ENCODE data around the gene GPR137C. TPM values are rescaled to one million over a fixed set of nuclear protein-coding genes. Genes with fewer than 3 reads are reported as not detected.

Gene GPR137C
- total RNA-seq, 4 donors from 2014 or later: 1.1 to 10.9 TPM; not detected in 2

GRCh38 chr14:52545584-52546317 is 6.9 kb upstream of the GPR137C start:
- DNase-seq: no peak
- no peak for TF ChIP-seq POLR2A (IDR thresholded peaks at IDR 0.05)
- no peak for TF ChIP-seq CTCF (IDR thresholded peaks at IDR 0.05)
- no peaks in the 10 kb centered on the region for H3K4me1 ChIP-seq
- no peaks in the 10 kb centered on the region for H3K36me3 ChIP-seq
- H3K27ac ChIP-seq: no peak overlapping the region
- intact Hi-C loops (cut with DNase I; ENCODE audit: low total_unique reads): no loop called here
- H3K4me3 ChIP-seq: no peak overlapping the region
- no peaks in the 10 kb centered on the region for H3K9me3 ChIP-seq
- H3K27me3 ChIP-seq: no peaks in the 10 kb centered on the region

GRCh38 chr14:52546318-52546670 is 6.3 kb upstream of the GPR137C start:
- no peak for DNase-seq

GRCh38 chr14:52547027-52547426 is 5.6 kb upstream of the GPR137C start:
- no peak overlapping the region for H3K27ac ChIP-seq
- TF ChIP-seq POLR2A (IDR thresholded peaks at IDR 0.05): no peak
- TF ChIP-seq CTCF (IDR thresholded peaks at IDR 0.05): no peak
- H3K4me3 ChIP-seq: no peak overlapping the region
- H3K36me3 ChIP-seq: no peaks in the 10 kb centered on the region
- DNase-seq: no peak
- no peaks in the 10 kb centered on the region for H3K27me3 ChIP-seq
- no peaks in the 10 kb centered on the region for H3K4me1 ChIP-seq
- H3K9me3 ChIP-seq: no peaks in the 10 kb centered on the region
- intact Hi-C loops (cut with DNase I; ENCODE audit: low total_unique reads): no loop called here

More at GRCh38 chr14:52546318-52546670, 6.3 kb upstream of the GPR137C start:
- Histone ChIP-seq H3K27ac (no peak overlapping the region), H3K27me3 (no peaks in the 10 kb centered on the region), H3K4me3 (no peak overlapping the region), H3K9me3 (no peaks in the 10 kb centered on the region), H3K36me3 (no peaks in the 10 kb centered on the region), H3K4me1 (no peaks in the 10 kb centered on the region)
- TF ChIP-seq POLR2A (IDR thresholded peaks at IDR 0.05) (no peak), CTCF (IDR thresholded peaks at IDR 0.05) (no peak)
- intact Hi-C loops (cut with DNase I; ENCODE audit: low total_unique reads): no loop called here

GRCh38 chr14:52547526-52547925 is 5.1 kb upstream of the GPR137C start:
- no peaks in the 10 kb centered on the region for H3K4me1 ChIP-seq
- H3K27ac ChIP-seq: no peak overlapping the region
- intact Hi-C loops (cut with DNase I; ENCODE audit: low total_unique reads): no loop called here
- H3K36me3 ChIP-seq: no peaks in the 10 kb centered on the region
- no peaks in the 10 kb centered on the region for H3K27me3 ChIP-seq
- no peaks in the 10 kb centered on the region for H3K9me3 ChIP-seq
- TF ChIP-seq CTCF (IDR thresholded peaks at IDR 0.05) (no peak), POLR2A (IDR thresholded peaks at IDR 0.05) (no peak)
- no peak overlapping the region for H3K4me3 ChIP-seq
- DNase-seq: no peak

GRCh38 chr14:52550661-52551060 is 2.0 kb upstream of the GPR137C start:
- DNase-seq: no peak
- H3K4me1 ChIP-seq: no peaks in the 10 kb centered on the region
- H3K9me3 ChIP-seq: no peaks in the 10 kb centered on the region
- no peak overlapping the region for H3K27ac ChIP-seq
- no peaks in the 10 kb centered on the region for H3K36me3 ChIP-seq
- intact Hi-C loops (cut with DNase I; ENCODE audit: low total_unique reads): no loop called here
- no peak overlapping the region for H3K4me3 ChIP-seq
- no peaks in the 10 kb centered on the region for H3K27me3 ChIP-seq
- TF ChIP-seq CTCF (IDR thresholded peaks at IDR 0.05) (no peak), POLR2A (IDR thresholded peaks at IDR 0.05) (no peak)

All from uterus (tissue), 4 donors.